Stimulated activated naive CD8-positive, alpha-beta T cell treated with anti-CD3 and anti-CD28 coated beads, Interleukin-15, Interleukin-2, amounts not matched to agents 100 ng/mL and 50 ng/mL, for 24 hours (primary cell): ENCODE measurements around the gene KLF14.
"Not testable (repeated sequence)": the region's sequence is repeated elsewhere in the genome, so short reads cannot be mapped to it uniquely, and the experiment has no call there.

Experiments
- H3K27ac Mint-ChIP-seq: one replicate; pipeline ENCODE4 v1.8.0; 2021; ENCODE audit warnings: mild to moderate bottlenecking, mixed read lengths
- H3K27me3 Mint-ChIP-seq: one replicate; pipeline ENCODE4 v1.8.0; 2021; ENCODE audit warnings: mixed read lengths
- H3K36me3 Mint-ChIP-seq: one replicate; pipeline ENCODE4 v1.8.0; 2021; ENCODE audit warnings: low read depth, mixed read lengths
- H3K4me1 Mint-ChIP-seq: one replicate; pipeline ENCODE4 v1.8.0; 2021; ENCODE audit warnings: low read depth, mixed read lengths
- H3K4me3 Mint-ChIP-seq: one replicate; pipeline ENCODE4 v1.8.0; 2021; ENCODE audit warnings: mild to moderate bottlenecking, mixed read lengths
- H3K9me3 Mint-ChIP-seq: one replicate; pipeline ENCODE4 v1.8.0; 2021; ENCODE audit warnings: mixed read lengths

KLF14 gene

DNA sequence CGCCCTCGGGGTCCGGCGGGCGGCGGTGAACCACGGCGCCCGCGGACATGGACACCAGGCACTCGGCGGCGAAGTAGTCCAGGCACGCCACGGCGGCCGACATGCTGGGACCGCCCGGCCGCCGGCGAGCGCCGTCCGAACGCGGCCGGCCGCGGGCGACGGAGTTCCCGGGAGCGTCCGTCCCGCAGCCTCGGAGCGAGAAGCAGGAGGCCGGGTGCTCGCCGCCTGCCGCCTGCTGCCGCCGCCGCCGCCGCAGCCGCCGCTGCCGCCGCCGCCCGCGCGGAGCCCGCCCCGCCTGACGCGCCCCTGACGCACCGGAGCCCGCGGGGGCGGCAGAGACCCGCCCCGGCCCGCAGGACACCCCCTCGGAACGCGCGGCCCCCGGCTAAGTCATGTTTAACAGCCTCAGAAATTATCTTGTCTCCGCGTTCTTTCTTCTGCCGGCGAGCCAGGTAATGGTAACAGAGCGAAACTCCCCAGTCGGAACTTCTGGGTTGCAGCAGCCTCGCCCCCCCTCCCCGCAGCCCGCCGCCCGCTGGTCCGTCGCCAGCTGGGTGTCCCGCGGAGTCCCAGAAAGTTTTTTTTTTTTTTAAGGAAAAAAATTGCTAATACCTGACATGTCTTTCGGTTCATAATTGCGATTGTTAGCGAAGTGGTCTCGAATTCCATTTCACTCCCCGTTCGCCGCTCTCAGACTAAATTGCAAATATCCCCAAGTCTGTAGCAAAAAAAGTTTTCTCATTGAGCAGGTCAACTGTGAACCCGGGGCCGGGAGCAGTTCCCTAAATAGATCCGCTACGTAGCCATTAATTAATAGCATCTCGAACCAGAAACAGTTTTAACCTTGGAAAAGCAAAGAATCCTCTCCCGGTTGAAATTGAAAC is at the start of gene KLF14:
Gene KLF14, minus strand, starts transcription at position 277 of the 884 bp plus-strand sequence. Its CDS starts 174 bp downstream, at position 103.
- no peaks in the 10 kb centered on the region for H3K9me3 Mint-ChIP-seq
- peak within 1 kb of the TSS; percentile 83 for H3K4me3 Mint-ChIP-seq
- H3K36me3 Mint-ChIP-seq: peaks cover 3% of the 10 kb centered on the region
- H3K4me1 Mint-ChIP-seq: peaks cover 14% of the 10 kb centered on the region
- no peak within 1 kb of the TSS for H3K27ac Mint-ChIP-seq
- H3K27me3 Mint-ChIP-seq: peaks cover 84% of the 10 kb centered on the region

DNA sequence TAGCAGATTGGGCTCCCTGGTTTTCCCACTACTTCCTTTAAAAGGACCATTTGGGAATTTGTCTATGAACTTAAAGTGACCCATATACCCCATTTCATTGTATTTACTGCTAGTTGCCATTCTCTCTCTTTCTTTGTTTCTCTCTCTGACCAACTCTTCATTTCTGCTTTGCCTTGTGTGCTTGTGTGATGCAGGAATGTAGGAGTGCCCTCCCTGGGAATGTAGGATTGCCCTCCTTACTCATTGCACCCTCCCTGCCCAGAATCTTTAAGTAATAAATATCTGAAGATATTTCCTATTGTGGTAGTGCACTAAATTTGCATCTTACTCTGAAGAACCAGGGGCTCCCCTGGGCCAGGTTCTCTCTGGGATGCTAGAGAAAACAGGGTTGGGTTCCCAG is 47.3 kb upstream of the KLF14 start:
- Mint-ChIP-seq H3K36me3 (no peaks in the 10 kb centered on the region), H3K4me1 (no peaks in the 10 kb centered on the region), H3K27ac (no peak overlapping the region), H3K9me3 (no peaks in the 10 kb centered on the region), H3K4me3 (no peak overlapping the region), H3K27me3 (peaks cover 59% of the 10 kb centered on the region)

DNA sequence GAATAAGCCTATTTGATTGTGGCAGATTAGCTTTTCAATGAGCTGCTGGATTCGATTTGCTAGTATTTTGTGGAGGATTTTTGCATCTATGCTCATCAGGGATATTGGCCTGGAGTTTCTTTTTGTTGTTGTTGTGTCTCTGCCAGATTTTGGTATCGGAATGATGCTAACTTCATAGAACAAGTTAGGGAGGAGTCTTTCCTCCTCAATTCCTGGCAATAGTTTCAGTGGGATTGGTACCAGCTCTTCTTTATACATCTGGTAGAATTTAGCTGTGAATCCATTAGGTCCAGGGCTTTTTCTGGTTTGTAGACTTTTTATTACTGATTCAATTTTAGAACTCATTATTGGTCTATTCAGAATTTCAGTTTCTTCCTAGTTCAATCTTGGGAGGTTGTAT is 43.4 kb upstream of the KLF14 start:
- Mint-ChIP-seq H3K9me3 (peaks cover 5% of the 10 kb centered on the region), H3K27ac (no peak overlapping the region), H3K27me3 (peaks cover 61% of the 10 kb centered on the region), H3K4me1 (no peaks in the 10 kb centered on the region), H3K4me3 (no peak overlapping the region), H3K36me3 (no peaks in the 10 kb centered on the region)

DNA sequence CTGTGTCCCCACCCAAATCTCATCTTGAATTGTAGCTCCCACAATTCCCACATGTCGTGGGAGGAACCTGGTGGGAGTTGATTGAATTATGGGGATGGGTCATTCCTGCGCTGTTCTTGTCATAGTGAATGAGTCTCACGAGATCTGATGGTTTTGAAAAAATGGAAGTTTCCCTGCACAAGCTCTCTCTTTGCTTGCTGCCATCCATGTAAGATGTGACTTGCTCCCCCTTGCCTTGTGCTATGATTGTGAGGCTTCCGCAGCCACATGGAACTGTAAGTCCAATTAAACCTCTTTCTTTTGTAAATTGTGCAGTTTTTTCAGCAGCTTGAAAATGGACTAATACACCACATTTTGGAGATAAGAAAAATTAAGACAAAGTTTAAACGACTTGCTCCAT is 38.4 kb upstream of the KLF14 start:
- H3K27ac Mint-ChIP-seq, H3K36me3 Mint-ChIP-seq, H3K4me1 Mint-ChIP-seq, H3K4me3 Mint-ChIP-seq: not testable (repeated sequence)
- H3K27me3 Mint-ChIP-seq: peaks cover 34% of the 10 kb centered on the region
- H3K9me3 Mint-ChIP-seq: peaks cover 37% of the 10 kb centered on the region

DNA sequence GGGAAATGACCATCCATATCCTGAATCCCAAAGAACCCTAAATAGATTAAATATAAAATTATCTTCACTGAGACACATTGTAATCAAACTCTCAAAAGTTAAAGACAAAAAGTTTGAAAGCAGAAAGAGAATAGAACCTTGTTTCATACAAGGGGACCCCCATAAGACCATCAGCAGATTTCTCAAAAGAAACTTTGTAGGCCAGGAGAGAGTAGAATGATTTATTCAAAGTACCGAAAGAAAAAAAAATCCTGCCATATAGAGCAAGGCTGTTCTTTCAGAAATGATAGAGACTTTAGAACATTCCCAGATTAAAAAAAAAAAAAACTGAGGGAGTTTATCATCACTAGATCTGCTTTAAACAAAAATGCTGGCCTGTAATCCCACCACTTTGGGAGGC is 34.8 kb upstream of the KLF14 start:
- Mint-ChIP-seq H3K27me3 (peaks cover 41% of the 10 kb centered on the region), H3K4me1 (no peaks in the 10 kb centered on the region), H3K27ac (no peak overlapping the region), H3K9me3 (peaks cover 34% of the 10 kb centered on the region), H3K36me3 (no peaks in the 10 kb centered on the region), H3K4me3 (no peak overlapping the region)

DNA sequence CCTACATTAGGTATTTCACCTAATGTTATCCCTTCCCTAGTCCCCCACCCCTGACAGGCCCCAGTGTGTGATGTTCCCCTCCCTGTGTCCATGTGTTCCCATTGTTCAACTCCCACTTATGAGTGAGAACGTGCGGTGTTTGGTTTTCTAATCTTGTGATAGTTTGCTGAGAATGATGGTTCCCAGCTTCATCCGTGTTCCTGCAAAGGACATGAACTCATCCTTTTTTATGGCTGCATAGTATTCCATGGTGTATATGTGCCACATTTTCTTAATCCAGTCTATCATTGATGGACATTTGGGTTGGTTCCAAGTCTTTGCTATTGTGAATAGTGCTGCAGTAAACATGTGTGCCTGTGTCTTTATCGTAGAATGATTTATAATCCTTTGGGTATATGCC is 30.6 kb upstream of the KLF14 start:
- not testable (repeated sequence) for H3K4me3 Mint-ChIP-seq, H3K4me1 Mint-ChIP-seq, H3K36me3 Mint-ChIP-seq, H3K27ac Mint-ChIP-seq
- H3K9me3 Mint-ChIP-seq: peaks cover 15% of the 10 kb centered on the region
- H3K27me3 Mint-ChIP-seq: peaks cover 28% of the 10 kb centered on the region

DNA sequence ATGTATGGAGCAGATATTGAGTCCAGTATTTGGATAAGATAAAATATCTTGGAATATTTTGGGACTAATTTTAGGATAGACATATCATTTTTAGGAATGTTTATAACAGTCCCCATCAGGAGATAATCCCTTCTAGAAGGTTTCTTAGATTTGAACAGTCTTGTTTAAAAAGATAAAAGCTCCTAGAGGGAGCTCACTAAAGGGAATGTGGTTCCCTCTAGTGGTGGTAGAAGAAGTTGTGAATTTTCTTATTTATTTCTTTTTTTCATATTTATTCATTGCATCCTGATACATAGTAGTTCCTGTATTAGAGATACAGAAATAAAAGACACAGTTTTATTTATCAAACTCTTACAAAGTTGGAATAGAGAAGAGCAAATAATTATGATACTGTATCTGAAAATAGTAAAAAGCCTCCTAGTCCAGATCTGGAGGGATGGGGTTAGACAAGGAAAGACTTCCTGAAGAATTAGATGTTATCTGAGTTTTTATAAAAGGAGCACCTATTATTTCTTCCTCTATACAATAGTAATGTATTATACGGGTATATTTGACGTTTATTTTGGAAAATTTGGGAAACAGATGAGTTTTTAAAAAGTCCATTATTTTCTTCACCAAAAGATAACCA is 24.5 kb upstream of the KLF14 start:
- no peaks in the 10 kb centered on the region for H3K9me3 Mint-ChIP-seq
- no peak overlapping the region for H3K27ac Mint-ChIP-seq
- peaks cover 6% of the 10 kb centered on the region for H3K27me3 Mint-ChIP-seq
- H3K36me3 Mint-ChIP-seq: no peaks in the 10 kb centered on the region
- H3K4me3 Mint-ChIP-seq: no peak overlapping the region
- H3K4me1 Mint-ChIP-seq: no peaks in the 10 kb centered on the region

DNA sequence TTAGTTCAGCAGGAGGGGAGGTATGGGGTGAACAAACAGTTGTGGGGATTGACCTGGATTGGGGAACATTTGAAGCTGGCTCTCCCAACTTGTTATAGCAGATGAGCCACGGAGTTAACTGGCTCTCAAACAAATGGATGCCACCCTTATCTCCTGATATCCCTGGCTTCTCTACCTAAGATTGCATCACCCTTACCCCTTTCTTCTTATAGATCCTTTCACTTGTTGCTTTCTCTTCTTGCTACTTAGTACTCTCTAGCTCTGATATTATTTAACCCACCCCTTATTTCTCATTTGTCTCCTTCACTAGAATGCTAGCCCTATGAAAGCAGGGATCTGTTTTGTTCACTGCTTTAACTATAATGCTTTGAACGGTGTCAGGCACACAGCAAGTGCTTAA is 22.3 kb upstream of the KLF14 start:
- no peak overlapping the region for H3K27ac Mint-ChIP-seq
- no peaks in the 10 kb centered on the region for H3K36me3 Mint-ChIP-seq
- H3K27me3 Mint-ChIP-seq: peaks cover 13% of the 10 kb centered on the region
- no peaks in the 10 kb centered on the region for H3K4me1 Mint-ChIP-seq
- H3K9me3 Mint-ChIP-seq: no peaks in the 10 kb centered on the region
- H3K4me3 Mint-ChIP-seq: no peak overlapping the region

DNA sequence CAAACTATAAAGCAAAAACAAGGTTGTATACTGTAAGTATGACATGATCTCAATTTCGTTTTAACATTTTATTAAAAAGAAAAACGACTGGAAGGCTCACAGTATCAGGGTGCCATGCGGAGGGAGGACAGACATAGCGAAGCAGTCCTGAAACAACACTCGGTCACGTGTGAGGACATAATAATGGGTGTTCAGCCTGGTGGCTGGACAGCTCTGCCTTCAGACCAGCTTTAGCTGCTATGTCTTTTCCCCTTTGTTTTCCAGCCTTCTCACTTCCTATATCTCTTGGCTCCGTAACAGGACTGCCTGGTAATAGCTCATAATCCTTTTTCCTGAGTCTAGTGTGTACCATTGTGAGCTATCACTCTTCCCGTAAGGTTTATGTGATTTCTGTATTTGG is 18.4 kb upstream of the KLF14 start:
- Mint-ChIP-seq H3K9me3 (no peaks in the 10 kb centered on the region), H3K27ac (no peak overlapping the region), H3K27me3 (peaks cover 31% of the 10 kb centered on the region), H3K4me3 (no peak overlapping the region), H3K4me1 (no peaks in the 10 kb centered on the region), H3K36me3 (no peaks in the 10 kb centered on the region)

DNA sequence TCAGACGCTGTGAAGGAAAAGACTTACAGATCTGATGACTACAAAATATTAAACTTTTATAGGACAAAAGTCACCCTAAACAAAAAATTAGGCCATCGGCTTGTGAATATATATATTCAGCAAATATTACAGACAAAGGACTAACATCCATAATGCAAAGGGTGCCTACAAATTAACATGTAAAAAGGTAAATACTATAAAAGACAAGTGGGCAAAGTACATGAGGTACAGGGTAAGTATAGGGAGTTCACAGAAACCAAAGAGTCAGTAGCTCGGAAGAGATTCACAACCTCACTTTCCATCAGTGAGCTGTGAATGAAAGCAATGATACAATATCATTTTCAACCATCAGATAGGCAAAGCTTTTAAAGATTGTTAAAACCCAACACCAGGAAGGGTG is 16.7 kb upstream of the KLF14 start:
- no peak overlapping the region for H3K27ac Mint-ChIP-seq
- H3K9me3 Mint-ChIP-seq: no peaks in the 10 kb centered on the region
- H3K27me3 Mint-ChIP-seq: peaks cover 40% of the 10 kb centered on the region
- no peak overlapping the region for H3K4me3 Mint-ChIP-seq
- H3K36me3 Mint-ChIP-seq: no peaks in the 10 kb centered on the region
- no peaks in the 10 kb centered on the region for H3K4me1 Mint-ChIP-seq

DNA sequence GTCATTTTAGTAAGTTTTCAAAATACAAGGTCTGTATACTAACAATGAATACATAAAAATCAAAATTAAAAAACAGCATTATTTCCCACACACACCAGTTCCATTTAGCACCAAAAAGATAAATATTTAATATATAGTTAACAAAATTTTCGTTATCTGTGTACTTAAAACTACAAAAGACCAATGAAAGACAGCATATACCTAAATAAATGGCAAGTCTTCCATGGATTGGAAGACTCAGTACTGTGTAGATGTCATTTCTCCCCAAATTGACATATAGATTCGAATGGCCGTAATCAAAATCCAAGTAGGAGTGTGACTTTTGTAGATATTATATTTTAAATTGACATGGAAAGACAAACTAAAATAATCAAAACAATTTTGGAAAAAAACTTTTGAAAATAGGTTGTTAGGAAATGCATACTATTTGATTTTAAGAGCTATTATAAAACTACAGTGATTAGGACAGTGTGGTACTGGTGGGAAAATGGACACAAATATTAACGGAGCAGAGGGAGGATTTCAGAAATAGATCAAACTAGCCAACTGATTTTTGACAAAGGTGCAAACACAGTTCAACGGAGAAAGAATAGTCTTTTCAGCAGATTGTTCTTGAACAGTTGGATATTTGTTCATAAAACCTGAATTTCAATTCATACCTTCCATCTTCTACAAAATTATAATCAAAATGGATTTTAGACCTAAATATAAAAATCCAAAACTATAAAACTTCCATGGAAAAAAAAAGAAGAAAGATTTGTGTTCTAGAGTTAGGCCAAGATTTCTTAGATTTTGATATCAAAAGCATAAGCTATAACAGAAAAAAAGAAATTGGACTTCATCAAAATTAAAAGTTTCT is 14.8 kb upstream of the KLF14 start:
- peaks cover 50% of the 10 kb centered on the region for H3K27me3 Mint-ChIP-seq

DNA sequence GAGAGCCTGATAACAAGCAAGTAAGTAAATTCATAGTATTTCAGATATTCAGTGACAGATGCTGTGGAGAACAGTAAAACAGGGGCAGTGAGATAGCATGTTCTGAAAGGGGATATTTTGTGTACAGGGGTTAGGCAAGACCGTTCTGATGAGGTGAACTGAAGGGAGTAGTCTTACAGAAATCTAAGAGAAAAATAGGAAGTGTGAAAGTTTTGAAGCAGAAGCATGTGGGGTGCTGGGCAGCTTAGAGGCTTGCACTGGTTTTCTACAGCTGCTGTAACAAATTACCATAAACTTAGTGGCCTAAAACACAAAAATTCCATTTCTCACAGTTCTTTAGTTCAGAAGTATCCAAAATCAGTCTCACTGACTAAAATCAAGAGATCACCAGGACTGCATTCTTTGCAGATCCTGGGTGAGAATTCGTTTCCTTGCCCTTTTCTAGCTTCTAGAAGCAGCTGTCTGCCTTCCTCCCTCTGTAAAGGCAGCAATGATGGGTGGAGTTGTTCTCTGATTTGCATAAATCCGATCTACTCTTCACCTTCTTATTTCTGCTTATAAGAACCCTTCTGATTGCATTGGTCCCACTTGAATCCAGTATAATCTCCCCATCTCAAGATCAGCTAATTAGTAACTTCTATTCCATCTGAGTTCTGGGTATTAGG is 7.5 kb upstream of the KLF14 start:
- no peak overlapping the region for H3K27ac Mint-ChIP-seq
- no peaks in the 10 kb centered on the region for H3K4me1 Mint-ChIP-seq
- no peaks in the 10 kb centered on the region for H3K9me3 Mint-ChIP-seq
- H3K27me3 Mint-ChIP-seq: peaks cover 43% of the 10 kb centered on the region
- H3K4me3 Mint-ChIP-seq: no peak overlapping the region
- no peaks in the 10 kb centered on the region for H3K36me3 Mint-ChIP-seq

More for the DNA sequence above, 14.8 kb upstream of the KLF14 start:
- no peaks in the 10 kb centered on the region for H3K36me3 Mint-ChIP-seq
- no peak overlapping the region for H3K27ac Mint-ChIP-seq
- no peaks in the 10 kb centered on the region for H3K9me3 Mint-ChIP-seq
- no peaks in the 10 kb centered on the region for H3K4me1 Mint-ChIP-seq
- no peak overlapping the region for H3K4me3 Mint-ChIP-seq

DNA sequence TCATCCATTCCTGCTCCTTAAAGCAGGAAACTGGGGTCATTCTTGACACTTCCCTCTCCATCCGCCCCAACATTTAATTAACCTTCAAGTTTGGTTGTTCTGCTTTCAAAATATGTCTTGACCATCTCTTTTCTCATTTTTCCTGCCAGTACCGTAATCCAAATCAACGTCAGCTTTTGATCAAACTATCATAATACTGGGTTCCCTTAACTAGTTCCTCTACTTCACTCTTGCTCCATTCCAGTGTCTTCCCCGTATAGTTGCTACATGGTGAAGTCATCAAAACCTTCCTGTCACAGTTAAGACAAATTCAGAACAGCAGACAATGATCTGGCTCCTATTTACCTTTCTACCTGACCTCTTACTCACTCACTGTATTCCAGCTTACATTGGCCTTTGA is 6.6 kb upstream of the KLF14 start:
- Mint-ChIP-seq H3K36me3 (no peaks in the 10 kb centered on the region), H3K9me3 (no peaks in the 10 kb centered on the region), H3K4me3 (no peak overlapping the region), H3K4me1 (no peaks in the 10 kb centered on the region), H3K27me3 (peaks cover 51% of the 10 kb centered on the region), H3K27ac (no peak overlapping the region)

DNA sequence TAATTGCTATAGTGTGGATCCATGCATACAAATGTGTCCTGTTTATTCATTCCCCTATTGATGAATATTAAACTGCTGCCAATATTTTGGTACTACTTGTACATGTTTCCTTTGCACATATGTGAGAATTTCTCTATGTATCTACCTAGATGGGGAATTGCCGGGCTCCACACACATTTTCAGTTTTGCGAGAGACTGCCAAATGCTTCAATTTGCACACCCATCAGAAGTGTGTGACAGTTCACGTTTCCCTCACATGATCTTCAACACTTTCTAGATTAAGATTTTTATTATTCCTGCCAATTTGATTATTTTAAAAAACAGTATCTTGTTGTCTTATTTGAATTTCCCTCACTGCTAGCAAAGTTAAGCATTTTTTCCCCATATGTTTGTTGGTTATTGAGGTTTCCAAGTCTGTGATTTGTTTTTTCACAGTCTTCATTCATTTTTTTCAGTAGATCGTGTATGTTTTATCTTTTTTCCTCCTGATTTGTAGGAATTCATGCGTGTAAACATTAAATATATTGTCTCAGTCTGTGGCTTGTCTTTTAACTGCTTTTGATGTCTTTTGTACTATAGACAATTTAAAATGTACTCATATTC is 2.4 kb upstream of the KLF14 start:
- Mint-ChIP-seq H3K4me3 (no peak overlapping the region), H3K9me3 (no peaks in the 10 kb centered on the region), H3K27me3 (peaks cover 62% of the 10 kb centered on the region), H3K27ac (no peak overlapping the region), H3K4me1 (peaks cover 14% of the 10 kb centered on the region), H3K36me3 (peaks cover 3% of the 10 kb centered on the region)
